Stimulated activated CD8-positive, alpha-beta memory T cell treated with anti-CD3 and anti-CD28 coated beads, Interleukin-15, amount 100 ng/mL, for 1 hour (primary cell): ENCODE results near the gene NALF2.
A peak's percentile ranks its signal among the peaks of the same experiment; 100 is the strongest.

Experiments used
- DNase-seq: peaks from one replicate; pipeline ENCODE4 v3.0.0-alpha.2; 2020; ENCODE audit warnings: low read depth

Gene NALF2

DNA sequence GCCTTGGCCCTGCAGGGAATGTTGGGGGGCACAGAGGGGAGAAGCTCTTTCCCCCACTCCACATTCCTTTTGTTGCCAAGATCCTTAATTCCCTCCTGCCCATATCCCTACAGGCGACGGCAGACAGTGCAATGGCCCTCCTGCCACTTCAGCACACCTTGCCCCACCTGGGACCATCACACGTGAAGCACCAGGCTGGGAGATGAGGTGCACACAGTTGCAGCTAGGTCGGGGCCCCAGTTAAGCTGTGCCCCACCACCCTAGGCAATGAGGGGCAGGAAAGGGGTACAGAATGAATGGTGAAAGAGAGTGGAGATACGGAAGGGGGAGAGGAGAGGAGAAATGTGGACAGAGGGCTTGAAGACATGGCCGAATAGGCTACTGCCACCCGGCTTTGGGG lies 26.2 kb downstream of the NALF2 start:
- no peak for DNase-seq

DNA sequence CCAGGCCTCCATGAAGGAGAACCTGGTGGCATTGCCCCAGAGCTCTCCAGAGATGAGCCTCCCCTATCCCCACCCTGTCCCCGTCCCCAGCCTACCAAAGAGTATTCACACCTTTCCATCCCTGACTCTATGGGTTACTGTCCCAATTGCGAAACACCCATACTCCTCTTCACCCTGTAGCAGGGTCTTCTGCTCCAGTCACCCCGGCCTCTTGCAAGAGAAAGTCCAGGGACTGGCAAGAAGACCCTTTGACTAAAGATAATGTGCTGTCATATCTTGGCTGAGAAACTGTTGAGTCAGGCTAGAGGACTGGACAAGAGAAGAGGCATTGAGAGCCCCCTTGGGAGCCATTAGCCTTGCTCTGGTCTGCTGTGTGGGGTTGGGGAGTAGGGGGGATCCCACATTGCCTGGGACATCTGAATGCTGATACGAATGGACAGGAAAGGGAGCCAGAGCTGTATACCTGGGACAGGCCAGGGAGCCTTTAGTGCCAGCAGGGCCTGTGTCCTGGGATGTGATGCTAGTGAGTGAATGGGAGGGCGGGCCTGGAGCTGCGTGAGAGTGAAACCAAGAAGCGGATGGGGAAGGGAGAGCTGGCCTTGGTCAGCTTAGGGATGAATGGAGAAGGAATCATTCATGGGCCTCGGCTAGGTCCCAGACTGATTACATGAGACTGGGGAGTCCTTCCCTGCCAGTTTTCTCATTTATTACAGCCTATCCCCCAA lies 27.1 kb downstream of the NALF2 start:
- DNase-seq = no peak

DNA sequence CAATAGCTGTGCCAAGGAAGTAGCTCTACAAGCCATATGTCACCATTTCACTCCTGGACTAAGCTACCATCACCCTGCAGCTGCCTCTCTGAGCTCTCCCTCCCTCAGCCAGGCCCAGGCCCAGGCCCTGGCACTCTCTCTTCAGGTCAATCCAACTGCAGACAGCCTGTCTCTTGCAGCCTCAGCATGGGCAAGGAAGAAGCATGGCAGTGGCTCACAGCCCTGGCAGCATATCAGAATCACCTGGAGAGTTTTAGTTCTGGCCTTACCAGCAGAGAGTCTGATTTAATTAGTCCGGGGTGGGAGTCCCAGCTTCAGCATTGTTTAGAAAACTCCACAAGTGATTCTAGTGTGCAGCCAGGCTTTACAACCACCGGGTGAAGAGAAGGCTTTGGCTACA lies 31.5 kb downstream of the NALF2 start:
- DNase-seq = no peak

DNA sequence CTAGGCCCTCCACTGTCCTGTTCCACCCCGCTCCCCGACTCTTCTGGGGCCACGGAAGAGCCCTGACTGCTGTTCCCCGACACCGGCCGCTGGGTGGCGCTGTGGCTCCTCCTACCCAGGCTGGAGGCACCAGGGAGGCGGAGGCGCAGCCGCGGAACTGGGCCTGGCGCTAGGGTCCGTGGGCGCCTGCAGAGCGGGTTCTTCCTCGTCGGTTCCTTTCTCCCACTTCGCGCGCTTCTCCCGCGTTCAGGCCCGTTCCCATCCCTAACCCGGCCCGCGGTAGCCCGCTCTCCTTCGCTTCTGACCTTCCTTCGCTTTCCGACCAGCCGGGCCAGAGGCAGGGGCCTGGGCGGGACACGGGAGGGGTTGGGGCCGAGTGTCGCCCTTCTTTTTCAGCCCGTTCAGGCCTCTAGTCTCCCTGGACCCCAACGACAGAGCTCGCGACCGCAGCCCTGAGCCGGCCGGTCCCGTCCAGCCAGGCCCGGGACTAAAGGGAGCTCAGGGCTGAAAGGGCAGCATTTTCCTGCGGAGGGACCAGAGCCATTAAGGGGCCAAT lies 34.3 kb downstream of the NALF2 start:
- DNase-seq = peak; percentile 22

DNA sequence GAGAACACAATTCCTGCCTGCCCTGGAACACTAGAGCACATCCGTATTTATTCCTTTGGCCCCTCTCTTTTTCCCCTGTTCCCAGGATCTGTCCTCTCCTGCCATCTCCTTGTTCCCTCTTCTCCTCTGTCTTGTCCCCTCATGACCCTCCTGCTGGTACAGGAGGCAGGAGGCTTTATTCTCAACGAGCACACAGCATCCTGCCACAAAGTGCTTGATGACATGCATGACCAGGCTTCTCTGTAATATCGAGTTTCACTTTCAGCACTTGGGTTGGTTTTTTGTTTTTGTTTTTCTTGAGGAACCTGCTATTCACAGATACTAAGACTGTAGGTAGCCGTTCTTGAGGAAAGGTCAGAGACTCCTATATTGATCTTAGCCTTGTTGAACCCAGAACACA lies 35.3 kb downstream of the NALF2 start:
- no peak for DNase-seq

DNA sequence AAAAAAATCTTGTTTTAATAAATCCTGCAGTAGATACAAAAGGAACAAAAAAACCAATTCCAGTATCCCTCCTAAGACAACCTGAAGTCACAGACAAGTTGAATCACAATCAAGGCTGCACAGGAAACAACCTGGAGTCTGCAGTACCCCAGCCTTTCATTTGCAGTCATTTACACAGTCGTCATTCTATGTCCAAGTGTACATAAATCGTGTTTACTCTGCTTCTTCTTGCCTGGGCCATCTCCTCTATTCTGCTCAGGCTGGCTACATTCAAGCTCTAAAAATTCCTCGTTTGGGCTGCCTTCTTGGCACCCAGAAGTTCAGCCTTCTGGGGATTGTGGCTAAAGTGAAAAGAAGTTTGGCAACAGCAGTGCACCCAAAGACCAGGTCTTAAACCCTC lies 37.8 kb downstream of the NALF2 start:
- DNase-seq = no peak

DNA sequence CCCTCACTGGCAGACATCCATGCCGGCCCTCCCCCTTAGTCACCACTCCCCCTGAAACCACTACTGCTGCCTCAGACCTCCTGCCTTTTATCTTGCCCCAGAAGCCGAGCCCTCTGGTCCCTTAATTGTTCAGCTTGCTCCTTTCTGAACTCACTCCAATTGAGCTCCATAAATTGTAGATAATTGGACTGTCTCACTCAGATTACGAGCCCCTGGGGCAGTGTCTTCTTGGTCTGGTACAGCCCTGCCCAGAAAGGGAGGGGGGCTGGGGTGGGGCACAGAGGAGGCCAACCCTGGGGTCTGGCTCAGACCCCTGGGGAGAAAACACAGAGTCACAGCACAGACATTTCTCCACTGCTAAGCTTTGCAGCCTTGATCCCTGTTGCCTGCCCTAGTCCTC lies 39.4 kb downstream of the NALF2 start:
- DNase-seq = no peak

DNA sequence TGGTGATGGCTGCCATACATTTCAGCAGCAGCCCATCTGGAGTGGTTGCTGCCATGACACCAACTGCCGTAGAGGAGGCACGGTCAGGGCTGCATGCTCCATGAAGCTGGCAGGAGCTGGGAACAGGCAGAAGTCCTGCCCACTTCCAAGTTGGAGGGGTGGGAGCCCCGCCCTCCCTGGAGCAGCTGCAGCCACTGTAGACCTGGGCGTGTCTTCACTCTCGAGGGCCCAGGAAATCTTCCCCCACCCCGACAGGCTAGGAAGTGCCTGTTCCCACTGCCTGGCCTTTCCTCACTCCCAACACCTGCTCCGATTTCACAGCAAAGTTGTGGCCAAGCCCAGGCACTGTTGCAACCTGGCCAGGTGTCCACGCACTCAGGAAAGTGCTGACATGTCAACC lies 42.3 kb downstream of the NALF2 start:
- no peak for DNase-seq

DNA sequence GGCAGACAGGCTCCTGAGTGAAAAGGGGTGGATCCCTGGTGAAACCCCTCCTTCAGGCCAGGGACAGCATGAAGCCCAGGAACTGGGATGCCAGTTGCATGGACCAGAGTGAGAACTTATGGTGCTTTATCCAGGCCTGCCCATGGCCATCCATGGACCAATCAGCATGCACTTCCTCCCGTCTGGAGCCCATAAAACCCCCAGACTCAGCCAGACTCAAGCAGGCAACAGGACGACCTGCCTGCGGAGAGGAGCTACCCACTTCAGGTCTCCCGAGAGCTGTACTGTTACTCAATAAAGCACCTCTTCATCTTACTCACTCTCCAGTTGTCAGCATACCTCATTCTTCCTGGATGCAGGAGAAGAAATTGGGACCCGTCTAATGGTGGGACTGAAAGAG lies 42.9 kb downstream of the NALF2 start:
- DNase-seq = no peak

DNA sequence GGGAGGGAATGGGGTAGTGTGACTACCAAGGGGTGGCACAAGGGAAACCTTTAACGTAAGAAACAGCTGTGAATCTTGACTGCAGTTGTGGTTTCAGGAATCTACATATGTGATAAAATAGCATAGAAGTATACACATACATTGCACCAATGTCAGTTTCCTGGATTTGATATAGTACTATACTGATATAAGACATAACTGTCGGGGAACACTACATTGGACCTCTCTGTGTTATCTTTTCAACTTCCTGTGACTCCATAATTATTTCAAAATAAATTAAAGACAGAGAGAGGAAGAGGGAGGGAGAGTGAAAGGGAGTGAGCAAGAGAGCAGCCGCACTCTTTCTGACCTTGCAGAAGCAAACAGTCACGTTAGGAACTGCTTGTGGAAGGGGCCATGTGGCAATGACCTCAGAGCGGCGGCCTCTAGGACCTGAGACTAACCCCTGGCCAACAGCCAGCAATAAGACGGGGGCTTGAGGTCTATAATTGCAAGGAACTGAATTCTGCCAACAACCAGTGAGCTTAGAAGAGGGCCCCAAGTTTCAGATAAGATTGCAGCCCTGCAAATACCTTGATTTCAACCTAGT lies 47.4 kb downstream of the NALF2 start:
- no peak for DNase-seq

DNA sequence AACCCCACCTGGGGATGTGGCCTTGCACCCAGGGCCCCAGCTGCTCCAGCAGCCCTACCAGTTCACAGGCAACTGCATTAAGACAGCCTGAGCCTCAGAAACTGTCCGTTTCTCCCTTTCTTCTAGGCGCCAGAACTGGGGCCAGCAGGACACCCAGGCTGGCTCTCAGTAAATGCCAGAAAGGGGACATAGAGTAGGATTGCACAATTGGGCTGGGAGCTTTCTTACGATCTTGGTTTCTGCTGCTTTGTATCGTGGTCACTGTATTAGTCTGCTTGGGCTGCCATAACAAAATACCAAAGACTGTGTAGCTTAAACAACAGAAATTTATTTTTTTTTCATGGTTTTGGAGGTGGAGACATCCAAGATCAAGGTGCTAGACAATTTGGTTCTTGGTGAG lies 48.4 kb downstream of the NALF2 start:
- DNase-seq = no peak
